Heart right ventricle (tissue), 16 donors: Measurements from ENCODE around the gene CIT. TPM values are rescaled to one million over a fixed set of nuclear protein-coding genes. Genes with fewer than 3 reads are reported as not detected.

ENCODE experiments used
- ATAC-seq, 8 donors: fragments of 200-7000 bp; cut with Tn5 transposase; one replicate each; pipeline ENCODE4 v1.9.1; 2020; ENCODE audit warnings: mild to moderate bottlenecking in 8 of 8, moderate library complexity in 8 of 8, moderate number of reproducible peaks in 1 of 8
- DNase-seq, 2 donors: peaks; one replicate each; pipeline ENCODE4 v3.0.0-alpha.2; 2020
- H3K27ac ChIP-seq, 10 donors: fragments of 200-600 bp; sonication (generic) in 2 of 10; one replicate each; pipeline versions ENCODE4 v1.5.0 to v1.8.0; 2020 to 2022; ENCODE audit warnings: mild to moderate bottlenecking in 3 of 10
- H3K27me3 ChIP-seq, 7 donors: fragments of 200-600 bp; one replicate each; pipeline ENCODE4 v1.8.0; 2021 to 2022; ENCODE audit warnings: mild to moderate bottlenecking in 2 of 7
- H3K36me3 ChIP-seq, 9 donors: fragments of 200-600 bp; sonication (generic) in 1 of 9; one replicate each; pipeline versions ENCODE4 v1.5.0 to v1.8.0; 2020 to 2022; ENCODE audit warnings: mild to moderate bottlenecking in 2 of 9
- H3K4me1 ChIP-seq, 9 donors: fragments of 200-600 bp; sonication (generic) in 1 of 9; one replicate each; pipeline versions ENCODE4 v1.5.0 to v1.8.0; 2020 to 2022; ENCODE audit warnings: mild to moderate bottlenecking in 4 of 9
- H3K4me3 ChIP-seq, 10 donors: fragments of 200-600 bp; sonication (generic) in 2 of 10; one replicate each; pipeline versions ENCODE4 v1.5.0 to v1.8.0; 2020 to 2022; ENCODE audit warnings: mild to moderate bottlenecking in 7 of 10, moderate library complexity in 2 of 10
- H3K9me3 ChIP-seq, 11 donors: fragments of 200-600 bp in 10 of 11; sonication (generic) in 2 of 11; one replicate each; pipeline versions ENCODE4 v1.5.0 to v1.8.0; 2013 to 2022; ENCODE audit warnings: mild to moderate bottlenecking in 2 of 11, control low read depth in 1 of 11, moderate library complexity in 1 of 11
- WGBS, 2 donors: extraction: QIAGEN DNeasy Blood & Tissue Kit; methylation state at CpG; one replicate each; pipeline ENCODE4 v1.1.7; 2013; ENCODE audit warnings: inconsistent platforms in 1 of 2; 5-methylcytosine and 5-hydroxymethylcytosine counted together
- intact Hi-C, 10 donors: fragments of 100-400 bp; cut with DNase I; formaldehyde crosslinking; loops; one replicate each; pipeline versions ENCODE4 v1.11.1 to v1.14.2; 2022
- polyA plus RNA-seq, 2 donors: library from polyadenylated mRNA; stranded (reverse); fragments of 200-250 nt; gene quantifications; one replicate each; pipeline ENCODE4 v1.2.3, GENCODE V29; 2013
- total RNA-seq, 10 donors: library from RNA; stranded (reverse); fragmentation: NEBNext Ultra II Directional in 3 of 10; extraction: Animal tissue kit (Norgen Biotek cat#: 25700) in 3 of 10; gene quantifications; one replicate each; pipeline versions ENCODE4 v1.2.1 to v1.2.4, GENCODE V29; 2021 to 2023
- TF ChIP-seq, protein P1 (sequence below), 9 donors: fragments of 200-600 bp; sonication (generic) in 2 of 9; IDR thresholded peaks; one replicate each; pipeline versions ENCODE4 v1.5.0 to v1.8.0; 2021 to 2022; ENCODE audit warnings: antibody characterized with exemption in 9 of 9, mild to moderate bottlenecking in 5 of 9, moderate library complexity in 1 of 9
- donor health status: Arrhythmogenic right ventricular cardiomyopathy.
- donor health status: ischemic (EF 13 %, LVEDD 7.1; RV severe dilation, severe dysfunction).
- donor health status: healthy with polysubstance abuse.
- donor health status: DM: no; HTN: yes; CAD: no.
- donor health status: DM: no; HTN: no; CAD: no.
- donor health status: ischemic (EF 25% LVEDD 6.9; RV normal size, moderate dysfunction).
- donor health status: ischemic (EF 25% LVEDD 5.7; RV mildly dilated, moderate dysfunction).
- donor health status: healthy.
- donor health status: DM: yes; HTN: yes; CAD: no.
- donor health status: Ischemic cardiomyopathy.
- donor health status: ischemic (EF 35%, LVEDD 5.7; RV mildly dilated, moderate dysfunction).
- donor health status: nonischemic (EF 11% LVEDD 7.7; RV severe dilation, severe dysfunction).
- donor health status: DM: yes; HTN: yes; CAD: no.
- donor health status: PGD.
- donor health status: ischemic (EF 29% LVEDD 5.4; RV normal size, mild dysfunction).
- donor health status: nonischemic (EF 23%, LVEDD 6.1; RV moderate dilation, normal function).

Gene CIT
- total and polyA plus RNA-seq, 12 donors, result 0.20 to 7.0 (median 0.92) TPM

GRCh38 chr12:119687406-119687805, 189.7 kb downstream of the CIT start:
- no peaks in the 10 kb centered on the region for H3K27me3 ChIP-seq
- intact Hi-C loops, result no loop called here
- TF ChIP-seq, protein P1, sequence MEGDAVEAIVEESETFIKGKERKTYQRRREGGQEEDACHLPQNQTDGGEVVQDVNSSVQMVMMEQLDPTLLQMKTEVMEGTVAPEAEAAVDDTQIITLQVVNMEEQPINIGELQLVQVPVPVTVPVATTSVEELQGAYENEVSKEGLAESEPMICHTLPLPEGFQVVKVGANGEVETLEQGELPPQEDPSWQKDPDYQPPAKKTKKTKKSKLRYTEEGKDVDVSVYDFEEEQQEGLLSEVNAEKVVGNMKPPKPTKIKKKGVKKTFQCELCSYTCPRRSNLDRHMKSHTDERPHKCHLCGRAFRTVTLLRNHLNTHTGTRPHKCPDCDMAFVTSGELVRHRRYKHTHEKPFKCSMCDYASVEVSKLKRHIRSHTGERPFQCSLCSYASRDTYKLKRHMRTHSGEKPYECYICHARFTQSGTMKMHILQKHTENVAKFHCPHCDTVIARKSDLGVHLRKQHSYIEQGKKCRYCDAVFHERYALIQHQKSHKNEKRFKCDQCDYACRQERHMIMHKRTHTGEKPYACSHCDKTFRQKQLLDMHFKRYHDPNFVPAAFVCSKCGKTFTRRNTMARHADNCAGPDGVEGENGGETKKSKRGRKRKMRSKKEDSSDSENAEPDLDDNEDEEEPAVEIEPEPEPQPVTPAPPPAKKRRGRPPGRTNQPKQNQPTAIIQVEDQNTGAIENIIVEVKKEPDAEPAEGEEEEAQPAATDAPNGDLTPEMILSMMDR (IDR thresholded peaks at IDR 0.05), result no peak
- no peak overlapping the region for H3K4me3 ChIP-seq
- DNase-seq, result no peak
- peak in 3 of 8 donors; percentile 13 to 45 (median 42) for ATAC-seq
- H3K4me1 ChIP-seq, result peaks cover 0 to 54% (median 19%) of the 10 kb centered on the region in 9 donors
- 60 to 63% methylated on average over 14 of the region's 14 CpGs for WGBS, 2 donors
- H3K27ac ChIP-seq, result no peak overlapping the region
- no peaks in the 10 kb centered on the region for H3K9me3 ChIP-seq
- H3K36me3 ChIP-seq, result peaks cover 0 to 16% (median 0%) of the 10 kb centered on the region in 9 donors

DNA sequence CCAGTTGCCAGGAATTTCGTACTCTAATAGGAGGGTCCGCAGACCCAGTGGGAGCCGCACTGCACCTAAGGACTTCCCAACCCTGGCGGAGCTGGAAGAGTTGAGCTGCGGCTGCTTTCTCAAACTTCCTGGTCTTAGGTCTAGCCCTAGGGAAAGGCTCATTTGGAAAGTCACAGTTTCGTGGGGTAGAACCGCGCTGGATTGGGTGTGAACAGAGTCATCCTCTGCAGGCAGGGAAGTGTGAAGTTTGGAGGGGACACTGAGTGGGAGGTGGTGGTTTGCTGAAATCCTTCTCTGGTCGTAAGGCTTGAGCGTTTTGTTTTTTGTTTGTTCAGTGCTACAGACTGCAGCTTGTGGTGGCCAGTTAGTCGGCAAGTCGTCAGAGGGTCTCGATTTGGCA, 190.3 kb downstream of the CIT start:
- H3K27ac ChIP-seq, result peak overlapping the region in 1 of 10 donors; percentile 15
- no peak overlapping the region for H3K4me3 ChIP-seq
- no peaks in the 10 kb centered on the region for H3K9me3 ChIP-seq
- peaks cover 0 to 21% (median 2%) of the 10 kb centered on the region in 9 donors for H3K36me3 ChIP-seq
- ATAC-seq (peak in 1 of 8 donors; percentile 7), DNase-seq (no peak)
- H3K4me1 ChIP-seq, result peaks cover 0 to 51% (median 19%) of the 10 kb centered on the region in 9 donors
- WGBS, 2 donors, result 81 to 82% methylated on average over 13 of the region's 13 CpGs
- no peaks in the 10 kb centered on the region for H3K27me3 ChIP-seq
- intact Hi-C loops, result no loop called here
- TF ChIP-seq, protein P1 (IDR thresholded peaks at IDR 0.05), result no peak

- Histone ChIP-seq H3K27me3 (no peaks in the 10 kb centered on the region), H3K4me3 (no peak overlapping the region), H3K27ac (peak overlapping the region in 1 of 10 donors; percentile 15), H3K9me3 (no peaks in the 10 kb centered on the region), H3K36me3 (peaks cover 0 to 26% (median 7%) of the 10 kb centered on the region in 9 donors), H3K4me1 (peaks cover 0 to 48% (median 19%) of the 10 kb centered on the region in 9 donors)
- TF ChIP-seq, protein P1 (IDR thresholded peaks at IDR 0.05), result no peak
- ATAC-seq (peak in 2 of 8 donors; percentile 32 to 37), DNase-seq (no peak)
- intact Hi-C loops, result no loop called here
- WGBS, 2 donors, result 72 to 79% methylated on average over 12 of the region's 12 CpGs
These were observed 190.8 kb downstream of the CIT start for GRCh38 chr12:119686355-119686754.

GRCh38 chr12:119685375-119685774, 191.7 kb downstream of the CIT start:
- intact Hi-C loops, result no loop called here
- WGBS, 2 donors, result 87 to 89% methylated on average over 4 of the region's 4 CpGs
- Histone ChIP-seq H3K4me1 (peaks cover 0 to 48% (median 19%) of the 10 kb centered on the region in 9 donors), H3K27ac (peak overlapping the region in 1 of 10 donors; percentile 42), H3K4me3 (no peak overlapping the region), H3K9me3 (no peaks in the 10 kb centered on the region), H3K27me3 (no peaks in the 10 kb centered on the region), H3K36me3 (peaks cover 0 to 35% (median 14%) of the 10 kb centered on the region in 9 donors)
- ATAC-seq, result no peak
- DNase-seq, result no peak
- TF ChIP-seq, protein P1 (IDR thresholded peaks at IDR 0.05), result no peak
